Measurements from ENCODE around the gene IFI44L.

DNA sequence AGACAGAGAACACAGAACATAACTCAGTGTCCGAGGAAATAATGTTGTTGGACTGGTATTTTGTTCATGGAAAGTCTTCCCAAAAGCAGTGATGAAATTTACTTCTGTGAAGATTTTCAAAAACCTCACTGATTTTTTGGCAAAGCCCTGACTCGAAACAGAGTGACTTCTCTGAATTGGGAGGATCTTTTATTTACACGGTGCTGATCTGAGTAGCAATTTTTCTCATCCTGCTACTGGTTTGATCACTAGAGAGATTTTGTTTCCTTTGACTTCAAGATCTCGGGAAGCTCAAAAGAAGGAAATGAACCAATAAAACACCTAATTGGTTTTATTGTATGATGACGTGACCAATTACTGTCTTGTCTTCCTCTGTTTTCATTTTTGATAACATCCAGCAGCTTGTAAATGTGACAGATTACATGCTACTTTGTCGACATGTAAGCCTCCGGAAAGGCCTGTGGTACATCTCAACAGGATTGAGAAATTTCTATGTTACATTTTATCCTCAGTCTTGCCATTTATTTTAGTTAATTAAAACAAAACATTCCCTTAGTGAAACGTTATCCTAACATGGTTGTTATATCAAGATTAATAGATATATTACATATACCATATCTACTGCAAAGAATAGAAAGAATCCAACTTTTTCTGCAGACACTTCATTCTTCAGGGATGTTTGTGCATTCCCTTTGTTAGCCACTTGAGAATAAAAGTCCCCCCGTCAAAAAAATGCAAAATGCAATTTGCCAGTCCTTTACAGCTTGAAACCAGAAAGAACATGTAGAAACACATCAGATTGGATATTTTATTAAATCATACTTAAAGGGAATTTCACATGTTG lies 42.8 kb upstream of the IFI44L start:
- TF ChIP-seq CTCF (conservative IDR thresholded peaks at IDR 0.05 in 1 of 2, IDR thresholded peaks at IDR 0.05 in 1 of 2; ENCODE audit: extremely low read depth in 1 of 2, insufficient read depth in 1 of 2, low read depth in 1 of 2, low read length in 2 of 2) (no peak), EZH2 (IDR thresholded peaks at IDR 0.05; ENCODE audit: borderline replicate concordance, low read length) (no peak)
